PC-3 (cell line): Measurements from ENCODE around the gene PSPH. TPM values are rescaled to one million over a fixed set of nuclear protein-coding genes. Genes with fewer than 3 reads are reported as not detected.
"Not testable (repeated sequence)": the region's sequence is repeated elsewhere in the genome, so short reads cannot be mapped to it uniquely, and the experiment has no call there.

Source experiments
- ATAC-seq: fragments of 200-7000 bp; cut with Tn5 transposase; 2 replicates; pipeline ENCODE4 v1.9.1; 2020; ENCODE audit warnings: mild to moderate bottlenecking, moderate library complexity
- BruUV-seq: library from RNA; stranded (reverse); fragments of 400-500 nt; replicated peaks from 2 replicates; lab custom pipeline; 2021; lab: Mats Ljungman, UMichigan
- CTCF ChIA-PET: fragments of 300-600 bp; sonication (Branson Sonifier 250); formaldehyde crosslinking; loops from one replicate; lab custom pipeline; 2022; ENCODE audit warnings: antibody characterized with exemption; lab: Charles Lee
- POLR2A ChIA-PET: fragments of 300-600 bp; sonication (Branson Sonifier 250); formaldehyde crosslinking; loops from one replicate; lab custom pipeline; 2022; ENCODE audit warnings: antibody characterized with exemption; ENCODE audit not compliant: unreplicated experiment; lab: Charles Lee
- DNase-seq: peaks from one replicate; pipeline ENCODE4 v3.0.0-alpha.2; 2015
- H2AFZ ChIP-seq: fragments of 300-600 bp; sonication (generic); 2 replicates; pipeline ENCODE4 v1.6.0; 2016; ENCODE audit warnings: antibody characterized with exemption, low read length
- H3F3A ChIP-seq: fragments of 300-600 bp; sonication (generic); one replicate; pipeline ENCODE4 v1.6.0; 2017; ENCODE audit warnings: antibody characterized with exemption, low read length, control low read depth, mild to moderate bottlenecking; ENCODE audit not compliant: unreplicated experiment
- H3K27ac ChIP-seq: fragments of 300-600 bp; sonication (generic); 2 replicates; pipeline ENCODE4 v1.5.1; 2016; ENCODE audit warnings: mild to moderate bottlenecking, low read length
- H3K27me3 ChIP-seq: fragments of 300-600 bp; sonication (generic); 2 replicates; pipeline ENCODE4 v1.6.1; 2016; ENCODE audit warnings: low read length, mixed read lengths
- H3K36me3 ChIP-seq: fragments of 300-600 bp; sonication (generic); 2 replicates; pipeline ENCODE4 v1.6.1; 2016; ENCODE audit warnings: low read depth, mixed run types, low read length, mixed read lengths
- H3K4me1 ChIP-seq: fragments of 300-600 bp; sonication (generic); 2 replicates; pipeline ENCODE4 v1.5.1; 2016; ENCODE audit warnings: low read length; ENCODE audit not compliant: insufficient read depth
- H3K4me2 ChIP-seq: fragments of 300-600 bp; sonication (generic); 2 replicates; pipeline ENCODE4 v1.6.0; 2016; ENCODE audit warnings: low read length
- H3K4me3 ChIP-seq: fragments of 300-600 bp; sonication (generic); 2 replicates; pipeline ENCODE4 v1.5.1; 2016; ENCODE audit warnings: mild to moderate bottlenecking, low read length, mixed read lengths
- H3K79me2 ChIP-seq: fragments of 300-600 bp; sonication (generic); 2 replicates; pipeline ENCODE4 v1.6.1; 2017; ENCODE audit warnings: low read length, mixed read lengths
- H3K9ac ChIP-seq: fragments of 300-600 bp; sonication (generic); 2 replicates; pipeline ENCODE4 v1.6.0; 2016; ENCODE audit warnings: mild to moderate bottlenecking, low read length
- H3K9me2 ChIP-seq: fragments of 300-600 bp; sonication (generic); replicated peaks from 2 replicates; pipeline ENCODE4 v1.6.1; 2016; ENCODE audit warnings: mixed run types, low read length, mixed read lengths
- H3K9me3 ChIP-seq: fragments of 300-600 bp; sonication (generic); 2 replicates; pipeline ENCODE4 v1.6.1; 2016; ENCODE audit warnings: low read length, mixed read lengths
- H4K20me1 ChIP-seq: fragments of 300-600 bp; sonication (generic); 2 replicates; pipeline ENCODE4 v1.6.1; 2016; ENCODE audit warnings: low read length, mixed read lengths
- EZH2 ChIP-seq: fragments of 300-600 bp; sonication (generic); IDR thresholded peaks from one replicate; pipeline ENCODE4 v1.6.1; 2017; ENCODE audit warnings: antibody characterized with exemption, mild to moderate bottlenecking, low read length; ENCODE audit not compliant: unreplicated experiment
- EZH2phosphoT487 ChIP-seq: fragments of 300-600 bp; sonication (generic); IDR thresholded peaks from 2 replicates; pipeline ENCODE4 v1.6.1; 2018; ENCODE audit warnings: mild to moderate bottlenecking, antibody characterized with exemption, low read length, borderline replicate concordance
- intact Hi-C: fragments of 100-400 bp; cut with micrococcal nuclease; formaldehyde crosslinking; loops from 2 replicates; pipeline ENCODE4 v1.9.0; 2023
- total RNA-seq: library from RNA; depleted of rRNA; stranded (reverse); fragments of >200 nt; gene quantifications from 2 replicates; pipeline ENCODE4 v1.2.3, GENCODE V29; 2014
- TF ChIP-seq, protein P1 (sequence below): fragments of 300-600 bp; sonication (generic); conservative IDR thresholded peaks from 2 replicates; pipeline ENCODE4 v1.5.1; 2017; ENCODE audit warnings: antibody characterized with exemption, low read depth, mild to moderate bottlenecking, low read length

PSPH gene
- total RNA-seq, 1 experiment from 2014 or later, result 66.3 TPM

DNA sequence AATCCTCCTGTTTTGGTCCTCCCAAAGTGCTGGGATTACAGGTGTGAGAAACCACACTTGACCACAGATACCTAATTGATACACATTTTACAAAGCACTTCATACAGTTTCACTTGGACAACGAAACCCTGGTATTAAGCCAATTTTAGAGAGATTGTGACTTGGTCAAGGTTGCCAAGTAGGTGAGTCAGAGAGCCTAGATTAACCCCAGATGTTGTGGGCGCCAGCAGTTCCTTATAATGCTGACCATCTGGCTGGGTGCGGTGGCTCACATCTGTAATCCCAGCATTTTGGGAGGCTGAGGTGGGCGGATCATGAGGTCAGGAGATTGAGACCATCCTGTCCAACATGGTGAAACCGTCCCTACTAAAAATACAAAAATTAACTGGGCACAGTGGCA, 46.5 kb upstream of the PSPH start:
- no peak overlapping the region for H3K27ac ChIP-seq

DNA sequence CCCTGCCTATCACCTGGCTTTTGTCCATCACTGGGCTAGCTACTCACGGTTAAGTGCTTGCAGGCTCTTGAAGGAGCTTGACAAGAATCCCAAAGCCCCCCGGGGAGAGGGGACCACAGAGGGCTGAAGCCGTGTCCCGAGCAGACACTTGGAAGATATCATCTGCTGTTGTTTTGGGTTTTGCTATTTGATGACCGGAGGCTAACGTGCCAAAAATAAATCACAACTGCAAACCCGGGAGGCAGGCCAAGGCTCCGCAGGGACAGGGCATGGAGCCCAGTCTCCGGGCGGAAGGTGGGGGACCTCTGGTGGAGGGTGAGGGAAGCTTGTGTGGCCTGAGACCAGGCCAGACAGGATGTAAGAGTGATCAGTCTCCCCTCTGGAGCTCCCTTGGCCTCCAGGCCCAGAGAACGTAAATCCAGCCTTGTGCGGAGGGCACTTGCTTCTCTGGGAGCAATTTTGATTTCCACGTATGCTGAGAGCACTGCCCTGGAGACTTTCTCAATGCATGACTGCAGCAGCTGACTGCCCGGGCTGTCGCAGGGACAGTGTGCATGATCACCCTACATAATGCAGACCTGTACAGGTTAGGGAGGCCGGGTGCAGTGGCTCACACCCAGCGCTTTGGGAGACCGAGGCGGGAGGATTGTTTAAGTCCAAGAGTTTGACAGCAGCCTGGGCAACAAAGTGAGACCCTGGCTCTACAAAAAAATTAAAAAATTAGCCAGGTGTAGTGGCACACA, 41.7 kb upstream of the PSPH start, which contains the start of gene PHKG1:
PHKG1 (minus strand) TSS at position 164 of the 743 bp plus-strand sequence. CDS start 4,011 bp downstream, outside the sequence.
- ChIA-PET POLR2A (interaction anchor here (0.5 kb wide), 1 partner anchor 58 kb away, joined by 4 read pairs; no protein-coding TSS in a partner anchor), CTCF (interaction anchor here (0.5 to 1.0 kb wide), 4 partner anchors 13 to 1228 kb away, joined by 3 to 8 read pairs (median 4); partner anchors contain the start of gene CHCHD2)
- BruUV-seq, result no TSS peak
- no peak within 1 kb of the TSS for H3K27ac ChIP-seq
- H3K4me1 ChIP-seq, result no peaks in the 10 kb centered on the region; the same call in 1 of the 2 replicates
- no peak within 1 kb of the TSS for H2AFZ ChIP-seq
- H3K4me3 ChIP-seq, result no peak within 1 kb of the TSS
- no peaks in the 10 kb centered on the region for H3K79me2 ChIP-seq
- no peak within 1 kb of the TSS for H3K9ac ChIP-seq
- no peaks in the 10 kb centered on the region for H3K9me3 ChIP-seq
- H3K4me2 ChIP-seq, result peak within 1 kb of the TSS; percentile 53; the same call in 1 of the 2 replicates
- intact Hi-C loops, result no loop called here
- no peaks in the 10 kb centered on the region for H3K27me3 ChIP-seq
- DNase-seq (peak; percentile 63), ATAC-seq (peak; percentile 91)
- no peaks in the 10 kb centered on the region for H3F3A ChIP-seq
- no peak for TF ChIP-seq EZH2phosphoT487
- no peak for TF ChIP-seq EZH2
- TF ChIP-seq, protein P1, sequence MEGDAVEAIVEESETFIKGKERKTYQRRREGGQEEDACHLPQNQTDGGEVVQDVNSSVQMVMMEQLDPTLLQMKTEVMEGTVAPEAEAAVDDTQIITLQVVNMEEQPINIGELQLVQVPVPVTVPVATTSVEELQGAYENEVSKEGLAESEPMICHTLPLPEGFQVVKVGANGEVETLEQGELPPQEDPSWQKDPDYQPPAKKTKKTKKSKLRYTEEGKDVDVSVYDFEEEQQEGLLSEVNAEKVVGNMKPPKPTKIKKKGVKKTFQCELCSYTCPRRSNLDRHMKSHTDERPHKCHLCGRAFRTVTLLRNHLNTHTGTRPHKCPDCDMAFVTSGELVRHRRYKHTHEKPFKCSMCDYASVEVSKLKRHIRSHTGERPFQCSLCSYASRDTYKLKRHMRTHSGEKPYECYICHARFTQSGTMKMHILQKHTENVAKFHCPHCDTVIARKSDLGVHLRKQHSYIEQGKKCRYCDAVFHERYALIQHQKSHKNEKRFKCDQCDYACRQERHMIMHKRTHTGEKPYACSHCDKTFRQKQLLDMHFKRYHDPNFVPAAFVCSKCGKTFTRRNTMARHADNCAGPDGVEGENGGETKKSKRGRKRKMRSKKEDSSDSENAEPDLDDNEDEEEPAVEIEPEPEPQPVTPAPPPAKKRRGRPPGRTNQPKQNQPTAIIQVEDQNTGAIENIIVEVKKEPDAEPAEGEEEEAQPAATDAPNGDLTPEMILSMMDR, result peak; percentile 27; the same call in 1 of the 2 replicates
- no peaks in the 10 kb centered on the region for H4K20me1 ChIP-seq
- no peaks in the 10 kb centered on the region for H3K36me3 ChIP-seq
- H3K9me2 ChIP-seq, result no peaks in the 10 kb centered on the region

More for the DNA sequence above, 46.5 kb upstream of the PSPH start:
- intact Hi-C loops, result no loop called here
- no peaks in the 10 kb centered on the region for H3F3A ChIP-seq
- H3K9ac ChIP-seq, result no peak overlapping the region
- H4K20me1 ChIP-seq, result 0 out of 2 replicates have a peak, but pooled peaks cover under 1% of the 10 kb centered on the region
- CTCF ChIA-PET, result no interaction called here
- peaks cover 2% of the 10 kb centered on the region; the same call in 1 of the 2 replicates for H3K79me2 ChIP-seq
- H3K9me2 ChIP-seq, result no peaks in the 10 kb centered on the region
- no peak overlapping the region for H2AFZ ChIP-seq
- H3K36me3 ChIP-seq, result peaks cover 30% of the 10 kb centered on the region
- no peaks in the 10 kb centered on the region; the same call in 1 of the 2 replicates for H3K4me1 ChIP-seq
- POLR2A ChIA-PET, result no interaction called here
- no peak overlapping the region for H3K4me3 ChIP-seq
- no peaks in the 10 kb centered on the region for H3K27me3 ChIP-seq
- no TSS peak for BruUV-seq
- H3K4me2 ChIP-seq, result no peak overlapping the region
- ATAC-seq (peak; percentile 25), DNase-seq (peak; percentile 24)
- TF ChIP-seq, protein P1, result no peak
- TF ChIP-seq EZH2 (no peak), EZH2phosphoT487 (no peak)
- no peaks in the 10 kb centered on the region for H3K9me3 ChIP-seq

DNA sequence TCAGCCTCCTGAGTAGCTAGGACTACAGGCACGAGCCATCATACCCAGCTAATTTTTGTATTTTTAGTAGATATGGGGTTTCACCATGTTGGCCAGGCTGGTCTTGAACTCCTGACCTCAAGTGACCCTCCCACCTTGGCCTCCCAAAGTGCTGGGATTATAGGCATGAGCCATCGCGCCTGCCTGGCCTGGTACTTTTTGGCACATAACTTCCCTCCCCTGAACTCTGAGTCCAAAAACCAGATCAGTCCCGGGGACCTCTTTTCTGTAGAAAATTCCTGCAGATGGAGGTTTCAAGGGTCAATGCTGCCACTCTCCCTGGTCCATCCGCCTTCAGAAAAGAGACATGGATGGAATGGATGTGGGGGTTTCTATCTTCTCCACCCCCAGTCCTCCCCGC, 41.1 kb upstream of the PSPH start:
- H3F3A ChIP-seq, DNase-seq, H3K4me1 ChIP-seq, intact Hi-C loops, H3K4me3 ChIP-seq, BruUV-seq, H3K27ac ChIP-seq, H3K36me3 ChIP-seq, H3K9me3 ChIP-seq, H4K20me1 ChIP-seq, H3K9ac ChIP-seq, H3K79me2 ChIP-seq, H2AFZ ChIP-seq, H3K27me3 ChIP-seq, ATAC-seq, H3K9me2 ChIP-seq: not testable (repeated sequence)
- H3K4me2 ChIP-seq, result peak overlapping the region; percentile 53; the same call in 1 of the 2 replicates
- ChIA-PET POLR2A (interaction anchor here (0.5 kb wide), 1 partner anchor 58 kb away, joined by 4 read pairs; no protein-coding TSS in a partner anchor), CTCF (interaction anchor here (0.5 kb wide), 1 partner anchor 451 kb away, joined by 8 read pairs; no protein-coding TSS in a partner anchor)
